ENCODE measurements around the gene SCFD1. TPM values are rescaled to one million over a fixed set of nuclear protein-coding genes. Genes with fewer than 3 reads are reported as not detected.

Gene SCFD1
- total RNA-seq, 1 donor from 2014 or later, result 41.0 TPM

- no peak overlapping the region for H3K4me3 ChIP-seq
- H3K9me3 ChIP-seq, result no peaks in the 10 kb centered on the region
- no peaks in the 10 kb centered on the region for H3K36me3 ChIP-seq
- no peak for TF ChIP-seq CTCF (IDR thresholded peaks at IDR 0.05)
- DNase-seq (ENCODE audit: low spot score in 2 of 2), result no peak
- intact Hi-C loops (cut with DNase I), result no loop called here
- no peaks in the 10 kb centered on the region for H3K4me1 ChIP-seq
- H3K27ac ChIP-seq, result no peak overlapping the region
- no peaks in the 10 kb centered on the region for H3K27me3 ChIP-seq
Measured at GRCh38 chr14:30580616-30581282, 41.4 kb upstream of the SCFD1 start.

GRCh38 chr14:30581283-30581625 lies 40.9 kb upstream of the SCFD1 start:
- DNase-seq (ENCODE audit: low spot score in 2 of 2), result no peak
- intact Hi-C loops (cut with DNase I), result no loop called here
- Histone ChIP-seq H3K27me3 (no peaks in the 10 kb centered on the region), H3K36me3 (no peaks in the 10 kb centered on the region), H3K4me1 (no peaks in the 10 kb centered on the region), H3K27ac (no peak overlapping the region), H3K9me3 (no peaks in the 10 kb centered on the region), H3K4me3 (no peak overlapping the region)
- TF ChIP-seq CTCF (IDR thresholded peaks at IDR 0.05), result no peak

GRCh38 chr14:30582376-30582775 lies 39.7 kb upstream of the SCFD1 start:
- H3K4me1 ChIP-seq, result no peaks in the 10 kb centered on the region
- H3K4me3 ChIP-seq, result no peak overlapping the region
- H3K27ac ChIP-seq, result no peak overlapping the region
- TF ChIP-seq CTCF (IDR thresholded peaks at IDR 0.05), result no peak
- no peak for DNase-seq (ENCODE audit: low spot score in 2 of 2)
- H3K27me3 ChIP-seq, result no peaks in the 10 kb centered on the region
- intact Hi-C loops (cut with DNase I), result no loop called here
- H3K9me3 ChIP-seq, result no peaks in the 10 kb centered on the region
- no peaks in the 10 kb centered on the region for H3K36me3 ChIP-seq

- DNase-seq (ENCODE audit: low spot score in 2 of 2), result no peak
- Histone ChIP-seq H3K27me3 (no peaks in the 10 kb centered on the region), H3K9me3 (no peaks in the 10 kb centered on the region), H3K27ac (no peak overlapping the region), H3K4me1 (no peaks in the 10 kb centered on the region), H3K36me3 (no peaks in the 10 kb centered on the region), H3K4me3 (no peak overlapping the region)
- no peak for TF ChIP-seq CTCF (IDR thresholded peaks at IDR 0.05)
- intact Hi-C loops (cut with DNase I), result no loop called here
Measured at GRCh38 chr14:30584058-30584630, 38.0 kb upstream of the SCFD1 start.

GRCh38 chr14:30585204-30585603 lies 36.9 kb upstream of the SCFD1 start:
- no peak for TF ChIP-seq CTCF (IDR thresholded peaks at IDR 0.05)
- intact Hi-C loops (cut with DNase I), result no loop called here

More at GRCh38 chr14:30585204-30585603, 36.9 kb upstream of the SCFD1 start:
- H3K36me3 ChIP-seq, result peaks cover 5 to 8% of the 10 kb centered on the region in 2 donors
- no peak for DNase-seq (ENCODE audit: low spot score in 2 of 2)
- no peaks in the 10 kb centered on the region for H3K27me3 ChIP-seq
- no peaks in the 10 kb centered on the region for H3K4me1 ChIP-seq
- H3K4me3 ChIP-seq, result no peak overlapping the region
- no peaks in the 10 kb centered on the region for H3K9me3 ChIP-seq
- no peak overlapping the region for H3K27ac ChIP-seq

Data from ascending aorta (tissue), 2 donors.